Neural crest cell (in vitro differentiated cells): Measurements from ENCODE around the gene SCARB1. TPM values are rescaled to one million over a fixed set of nuclear protein-coding genes. Genes with fewer than 3 reads are reported as not detected.

Source experiments
- DNase-seq: peaks from one replicate; pipeline ENCODE4 v3.0.0; 2021; ENCODE audit warnings: low read depth, mixed read lengths, low spot score
- H3K27ac Mint-ChIP-seq: one replicate; pipeline ENCODE4 v1.8.0; 2021; ENCODE audit warnings: mild to moderate bottlenecking, mixed read lengths; ENCODE audit not compliant: unreplicated experiment
- H3K27me3 Mint-ChIP-seq: 2 replicates; pipeline ENCODE4 v1.8.0; 2021; ENCODE audit warnings: low read depth, mild to moderate bottlenecking, mixed read lengths
- H3K36me3 Mint-ChIP-seq: 2 replicates; pipeline ENCODE4 v1.8.0; 2021; ENCODE audit warnings: low read depth, mild to moderate bottlenecking, mixed read lengths
- H3K4me1 Mint-ChIP-seq: 2 replicates; pipeline ENCODE4 v1.8.0; 2021; ENCODE audit warnings: mixed read lengths
- H3K4me3 Mint-ChIP-seq: one replicate; pipeline ENCODE4 v1.8.0; 2021; ENCODE audit warnings: mild to moderate bottlenecking, mixed read lengths
- H3K9me3 Mint-ChIP-seq: 2 replicates; pipeline ENCODE4 v1.8.0; 2021; ENCODE audit warnings: mixed read lengths
- CTCF ChIP-seq: fragments of 200-600 bp; sonication (generic); conservative IDR thresholded peaks from 2 replicates; pipeline ENCODE4 v1.5.0; 2021; ENCODE audit warnings: antibody characterized with exemption, mild to moderate bottlenecking
- total RNA-seq: library from RNA; stranded (reverse); gene quantifications from 2 replicates; pipeline ENCODE4 v1.2.1, GENCODE V29; 2021

SCARB1 gene
- total RNA-seq, 1 donor from 2014 or later, result 50.9 TPM

GRCh38 chr12:124763594-124763979, 100.1 kb downstream of the SCARB1 start:
- Mint-ChIP-seq H3K27me3 (peaks cover 22% of the 10 kb centered on the region), H3K36me3 (peaks cover 7% of the 10 kb centered on the region), H3K4me1 (peaks cover 43% of the 10 kb centered on the region), H3K9me3 (peaks cover 9% of the 10 kb centered on the region), H3K27ac (no peak overlapping the region), H3K4me3 (no peak overlapping the region)
- no peak for TF ChIP-seq CTCF
- no peak for DNase-seq

- Mint-ChIP-seq H3K36me3 (peaks cover 7% of the 10 kb centered on the region), H3K4me1 (peaks cover 45% of the 10 kb centered on the region), H3K27me3 (peaks cover 22% of the 10 kb centered on the region), H3K9me3 (peaks cover 9% of the 10 kb centered on the region), H3K4me3 (no peak overlapping the region), H3K27ac (no peak overlapping the region)
- DNase-seq, result no peak
- no peak for TF ChIP-seq CTCF
Observed at GRCh38 chr12:124762791-124763593, 100.7 kb downstream of the SCARB1 start.

GRCh38 chr12:124762384-124762783, 101.3 kb downstream of the SCARB1 start:
- H3K27ac Mint-ChIP-seq, result no peak overlapping the region
- peaks cover 49% of the 10 kb centered on the region for H3K4me1 Mint-ChIP-seq
- TF ChIP-seq CTCF, result no peak
- no peak overlapping the region for H3K4me3 Mint-ChIP-seq
- peaks cover 7% of the 10 kb centered on the region for H3K36me3 Mint-ChIP-seq
- peaks cover 25% of the 10 kb centered on the region for H3K27me3 Mint-ChIP-seq
- no peak for DNase-seq
- peaks cover 12% of the 10 kb centered on the region for H3K9me3 Mint-ChIP-seq

GRCh38 chr12:124761871-124762270, 101.8 kb downstream of the SCARB1 start:
- no peak overlapping the region for H3K27ac Mint-ChIP-seq
- DNase-seq, result no peak
- H3K27me3 Mint-ChIP-seq, result peaks cover 22% of the 10 kb centered on the region
- no peak for TF ChIP-seq CTCF
- H3K9me3 Mint-ChIP-seq, result peaks cover 16% of the 10 kb centered on the region
- H3K4me1 Mint-ChIP-seq, result peaks cover 49% of the 10 kb centered on the region
- peaks cover 7% of the 10 kb centered on the region for H3K36me3 Mint-ChIP-seq
- no peak overlapping the region for H3K4me3 Mint-ChIP-seq

GRCh38 chr12:124761056-124761455, 102.6 kb downstream of the SCARB1 start:
- Mint-ChIP-seq H3K4me3 (no peak overlapping the region), H3K36me3 (peaks cover 10% of the 10 kb centered on the region), H3K27ac (no peak overlapping the region), H3K27me3 (peaks cover 20% of the 10 kb centered on the region), H3K9me3 (peaks cover 20% of the 10 kb centered on the region), H3K4me1 (peaks cover 50% of the 10 kb centered on the region)
- no peak for DNase-seq
- TF ChIP-seq CTCF, result no peak
